OCI-M2 (cell line): Measurements from ENCODE around the gene XBP1.
"Not testable (repeated sequence)": the region's sequence is repeated elsewhere in the genome, so short reads cannot be mapped to it uniquely, and the experiment has no call there.

Experiments
- DNase-seq: peaks from one replicate; lab custom pipeline; 2025; ENCODE audit not compliant: unreplicated experiment; lab: John Stamatoyannopoulos, UW

XBP1 gene

GRCh38 chr22:28793976-28794584 lies 6.3 kb downstream of the XBP1 start:
- DNase-seq: no peak

- DNase-seq: no peak
Measured at GRCh38 chr22:28792491-28793383, 7.6 kb downstream of the XBP1 start.

- DNase-seq: no peak
Measured at GRCh38 chr22:28791841-28792490, 8.4 kb downstream of the XBP1 start.

GRCh38 chr22:28791124-28791523 lies 9.2 kb downstream of the XBP1 start:
- no peak for DNase-seq

- DNase-seq: no peak
Measured at GRCh38 chr22:28788601-28789000, 11.8 kb downstream of the XBP1 start.

DNA sequence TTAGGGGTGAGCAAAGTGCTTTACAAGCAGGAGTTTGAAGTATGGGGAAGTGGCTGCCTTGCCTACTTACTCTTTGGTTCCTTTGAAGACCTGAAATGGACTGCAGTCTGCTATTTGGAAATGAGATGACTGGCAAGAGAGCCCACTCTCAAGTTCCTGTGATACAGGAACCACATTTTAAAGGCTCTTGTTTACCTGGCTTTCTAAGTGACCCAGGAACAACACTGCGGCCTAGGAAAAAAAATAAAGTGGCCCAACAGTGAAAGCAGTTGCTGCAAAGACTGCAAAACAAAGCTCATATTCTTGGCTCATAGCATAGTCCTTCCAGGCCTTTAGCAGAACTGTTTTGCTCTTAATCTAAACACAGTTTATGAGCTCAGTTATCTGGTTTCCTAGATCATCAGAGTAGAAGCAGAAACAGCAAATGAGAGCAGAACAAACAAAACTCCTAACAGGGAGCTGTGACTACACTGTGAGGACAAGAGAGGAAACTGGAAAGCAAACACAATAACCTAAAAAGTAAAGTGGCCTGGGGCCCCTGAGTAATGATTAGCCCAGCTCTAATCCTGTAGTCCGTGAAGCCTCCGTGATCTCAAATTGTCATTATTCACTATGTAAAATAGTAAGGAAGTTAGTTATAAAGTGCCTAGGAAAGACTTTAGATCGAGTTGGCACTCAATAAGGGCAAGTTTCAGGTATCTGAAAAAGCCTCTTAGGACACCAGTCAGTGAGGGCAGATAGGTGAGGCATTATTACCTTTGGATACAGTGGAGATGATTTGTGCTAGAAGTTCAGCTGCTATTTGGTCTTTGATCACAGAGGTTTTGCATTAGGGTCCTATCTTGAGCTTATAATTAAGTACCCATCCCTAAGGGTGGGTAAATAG lies 16.3 kb downstream of the XBP1 start:
- no peak for DNase-seq

DNA sequence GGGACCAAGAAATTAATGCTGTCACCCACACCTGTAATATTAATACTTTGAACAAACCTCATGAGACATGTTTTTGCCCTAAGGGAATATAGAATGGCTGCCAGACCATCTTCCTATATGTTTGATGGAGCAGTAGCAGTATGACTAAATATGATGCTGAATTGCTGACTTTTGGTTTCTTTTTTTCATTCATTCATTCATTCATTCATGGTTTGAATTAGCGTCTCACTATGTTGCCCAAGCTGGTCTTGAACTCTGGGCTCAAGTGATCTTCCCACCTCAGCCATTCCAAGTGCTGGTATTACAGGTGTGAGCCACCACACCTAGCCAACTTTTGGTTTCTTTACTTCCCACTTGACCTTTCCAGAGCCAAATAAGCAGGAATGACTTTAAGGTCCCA lies 20.1 kb downstream of the XBP1 start:
- no peak for DNase-seq

DNA sequence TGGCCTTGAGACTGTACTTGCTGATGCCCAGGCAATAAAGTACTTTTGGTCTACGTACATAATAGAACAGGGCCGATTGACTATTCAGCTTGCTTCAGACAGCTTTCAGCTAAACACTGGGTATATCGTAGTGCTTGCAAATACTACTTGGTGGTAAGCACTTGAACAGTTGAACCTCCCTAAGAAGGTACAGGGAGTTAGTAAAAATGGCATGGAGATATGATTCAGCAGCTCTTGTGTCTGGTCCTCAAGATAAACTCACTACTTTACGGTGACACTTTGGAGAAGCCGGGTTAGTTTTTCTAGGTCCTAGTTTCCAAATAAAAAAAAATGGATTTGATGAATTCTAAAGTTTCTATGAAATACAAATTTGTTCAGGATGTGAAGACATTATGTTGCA lies 20.5 kb downstream of the XBP1 start:
- DNase-seq: no peak

DNA sequence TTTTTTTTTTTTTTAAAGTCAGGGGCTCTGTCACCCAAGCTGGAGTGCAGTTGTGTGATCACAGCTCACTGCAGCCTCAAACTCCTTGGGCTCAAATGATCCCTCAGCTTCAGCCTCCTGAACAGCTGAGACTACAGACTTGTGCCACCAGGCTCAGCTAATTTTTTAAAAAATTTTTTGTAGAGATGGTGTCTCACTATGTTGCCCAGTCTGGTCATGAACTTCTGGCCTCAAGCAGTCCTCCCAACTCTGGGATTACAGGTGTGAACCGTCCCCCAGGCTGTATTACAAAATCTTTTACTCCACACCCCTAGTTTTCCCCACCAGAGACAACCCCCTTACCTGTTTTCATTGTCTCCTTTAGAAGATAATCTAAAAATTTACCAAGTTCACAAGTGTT lies 26.0 kb downstream of the XBP1 start:
- no peak for DNase-seq

DNA sequence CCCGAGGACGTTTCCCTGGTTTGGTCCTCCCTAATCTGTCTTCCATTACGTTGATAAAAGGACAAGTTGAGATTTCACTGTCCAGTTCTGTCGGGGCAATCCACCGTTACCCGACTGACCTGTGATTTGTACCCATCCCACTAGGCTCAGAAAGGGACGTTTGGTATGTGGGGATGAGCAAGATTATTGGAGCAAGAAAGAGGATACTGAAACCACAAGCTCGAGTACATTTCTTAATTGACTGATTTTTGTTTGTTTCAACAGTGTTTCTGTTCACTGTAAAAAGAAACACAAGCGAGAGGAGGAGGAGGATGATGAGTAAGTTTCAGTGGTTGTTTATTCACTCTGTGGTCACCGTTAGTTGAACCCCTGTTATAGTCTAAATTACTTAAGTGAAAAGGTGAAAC lies 26.9 kb downstream of the XBP1 start:
- no peak for DNase-seq

- DNase-seq: peak; percentile 49
Measured at GRCh38 chr22:28772633-28773460, 27.5 kb downstream of the XBP1 start, which contains the start of gene CCDC117. TSS of gene CCDC117 (plus strand) at chr22:28772695. CDS start at chr22:28772850, 155 bp downstream.

DNA sequence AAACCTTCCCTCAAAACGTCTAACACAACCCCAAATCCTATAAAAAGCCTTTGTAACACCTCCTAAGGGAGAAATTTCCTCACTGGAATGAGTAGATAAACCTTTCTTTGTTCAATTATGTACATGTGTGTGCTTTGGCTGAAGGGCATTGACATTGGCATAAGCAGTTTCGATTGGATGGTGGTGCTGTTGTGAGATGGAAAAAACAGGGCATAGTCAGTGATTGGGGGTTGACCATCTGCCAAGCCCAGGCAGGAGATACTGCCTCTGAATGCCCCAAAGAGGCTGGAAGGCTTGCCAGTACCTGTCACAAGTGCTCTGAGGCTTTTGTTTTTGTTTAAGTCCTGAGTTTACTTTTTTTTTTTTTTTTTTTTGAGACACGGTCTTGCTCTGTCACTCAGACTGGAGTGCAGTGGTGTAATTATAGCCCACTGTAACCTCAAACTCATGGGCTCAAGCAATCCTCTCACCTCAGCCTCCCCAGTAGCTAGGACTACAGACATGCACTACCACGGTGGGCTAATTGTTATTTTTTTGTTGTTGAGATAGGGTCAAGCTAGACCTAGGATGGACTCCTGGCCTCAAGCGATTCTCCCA lies 29.1 kb downstream of the XBP1 start:
- DNase-seq: no peak

- DNase-seq: no peak
Measured at GRCh38 chr22:28769394-28770085, 30.8 kb downstream of the XBP1 start.

- no peak for DNase-seq
Measured at GRCh38 chr22:28768701-28769393, 31.5 kb downstream of the XBP1 start.

DNA sequence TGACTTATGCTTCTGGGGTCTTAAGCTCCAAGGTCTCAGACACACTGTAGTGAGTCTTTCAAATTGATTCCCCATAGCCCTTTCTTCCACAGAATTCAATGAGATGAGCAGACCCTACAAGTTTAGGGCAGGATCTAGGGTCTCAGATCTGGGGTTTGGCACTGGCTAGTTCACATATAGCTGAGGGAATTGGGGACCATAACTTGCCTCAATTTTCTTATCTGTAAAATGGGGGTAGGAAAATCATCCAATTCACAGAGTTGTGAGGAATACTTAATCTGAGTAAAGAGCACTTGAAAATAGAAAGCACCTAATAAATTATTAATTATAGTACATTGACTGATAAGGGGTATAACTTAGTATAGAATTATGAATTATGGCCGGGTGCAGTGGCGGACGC lies 33.7 kb downstream of the XBP1 start:
- DNase-seq: no peak

DNA sequence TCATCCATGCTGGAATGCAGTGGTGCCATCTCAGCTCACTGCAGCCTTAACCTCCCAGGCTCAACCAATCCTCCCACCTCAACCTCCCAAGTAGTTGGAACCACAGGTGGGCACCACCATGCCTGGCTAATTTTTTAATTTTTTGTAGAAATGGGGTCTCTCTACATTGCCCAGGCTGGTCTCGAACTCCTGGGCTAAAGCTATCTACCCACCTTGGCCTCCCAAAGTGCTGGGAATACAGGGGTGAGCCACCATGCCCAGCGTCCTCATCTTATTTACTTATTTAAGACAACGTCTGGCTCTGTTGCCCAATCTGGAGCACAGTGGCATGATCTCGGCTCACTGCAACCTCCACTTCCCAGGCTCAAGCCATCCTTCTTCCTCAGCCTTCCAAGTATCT lies 38.4 kb downstream of the XBP1 start:
- not testable (repeated sequence) for DNase-seq

DNA sequence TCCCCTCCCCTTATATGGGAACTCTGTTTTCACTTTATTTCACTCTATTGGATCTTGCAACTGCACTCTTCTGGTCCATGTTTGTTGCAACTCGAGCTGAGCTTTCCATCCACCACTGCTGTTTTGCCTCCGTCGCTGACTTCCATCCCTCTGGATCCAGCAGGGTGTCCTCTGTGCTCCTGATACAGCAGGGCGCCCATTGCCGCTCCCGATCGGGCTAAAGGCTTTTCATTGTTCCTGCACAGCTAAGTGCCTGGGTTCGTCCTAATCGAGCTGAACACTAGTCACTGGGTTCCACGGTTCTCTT lies 39.0 kb downstream of the XBP1 start:
- no peak for DNase-seq

DNA sequence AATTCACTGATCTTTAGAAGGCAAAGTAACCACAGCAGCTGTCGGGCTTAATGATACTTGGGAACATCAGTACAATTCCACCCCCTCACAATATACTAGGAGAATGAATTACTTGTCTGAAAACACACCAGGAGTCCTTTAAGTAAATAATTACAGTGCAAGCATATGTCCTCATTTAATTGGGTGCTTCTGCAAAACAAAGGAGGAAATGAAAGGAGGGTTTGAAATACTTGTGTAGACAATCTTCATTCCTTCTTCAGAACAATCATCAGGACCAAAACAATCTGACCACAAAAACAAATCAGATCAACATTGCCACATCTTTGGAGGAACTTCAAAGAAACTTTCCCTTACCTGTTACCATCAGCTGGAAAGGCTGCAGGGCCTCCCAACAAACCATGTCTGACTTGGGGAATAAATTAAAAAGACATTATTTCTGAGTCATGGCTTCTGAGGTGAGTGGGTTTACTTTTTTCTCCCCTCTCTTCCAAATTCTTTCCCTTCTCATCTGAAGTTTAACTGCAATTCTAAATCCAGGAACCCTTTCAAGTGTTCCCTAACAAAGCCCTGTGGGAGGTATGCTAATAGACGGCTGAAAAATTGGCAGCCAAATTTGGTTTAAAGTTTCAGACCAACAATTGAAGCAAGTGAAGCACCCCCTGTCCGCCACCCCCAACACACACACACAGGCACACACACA lies 40.4 kb downstream of the XBP1 start:
- no peak for DNase-seq
